H9 (cell line): ENCODE data around the gene PCSK9. TPM values are rescaled to one million over a fixed set of nuclear protein-coding genes. Genes with fewer than 3 reads are reported as not detected.
"Not testable (repeated sequence)": the region's sequence is repeated elsewhere in the genome, so short reads cannot be mapped to it uniquely, and the experiment has no call there.

ENCODE experiments used
- DNase-seq: peaks from one replicate; pipeline ENCODE4 v3.0.0-alpha.2; 2017
- H2AFZ ChIP-seq: one replicate; pipeline ENCODE4 v1.6.1; 2013; ENCODE audit warnings: mild to moderate bottlenecking, low read length, control low read depth, moderate library complexity
- H2AK5ac ChIP-seq: 2 replicates; pipeline ENCODE4 v1.6.1; 2013; ENCODE audit warnings: low read length, control low read depth, mixed read lengths; ENCODE audit not compliant: insufficient read length
- H2BK120ac ChIP-seq: one replicate; pipeline ENCODE4 v1.6.1; 2013; ENCODE audit warnings: low read depth, mild to moderate bottlenecking, low read length, control low read depth, inconsistent platforms; ENCODE audit not compliant: poor library complexity, severe bottlenecking
- H2BK12ac ChIP-seq: 2 replicates; pipeline ENCODE4 v1.6.1; 2013; ENCODE audit warnings: low read length, control low read depth, mixed read lengths, low read depth; ENCODE audit not compliant: insufficient read length
- H2BK15ac ChIP-seq: 2 replicates; pipeline ENCODE4 v1.6.1; 2013; ENCODE audit warnings: low read depth, low read length, control low read depth
- H2BK20ac ChIP-seq: one replicate; pipeline ENCODE4 v1.6.1; 2013; ENCODE audit warnings: low read depth, mild to moderate bottlenecking, low read length, control low read depth, inconsistent platforms; ENCODE audit not compliant: poor library complexity, severe bottlenecking
- H2BK5ac ChIP-seq: 2 replicates; pipeline ENCODE4 v1.6.1; 2013; ENCODE audit warnings: low read length, control low read depth, mixed read lengths; ENCODE audit not compliant: insufficient read length
- H3K14ac ChIP-seq: 2 replicates; pipeline ENCODE4 v1.6.1; 2013; ENCODE audit warnings: low read length, control low read depth; ENCODE audit not compliant: insufficient read depth
- H3K18ac ChIP-seq: 2 replicates; pipeline ENCODE4 v1.6.1; 2013; ENCODE audit warnings: low read depth, mild to moderate bottlenecking, mixed read lengths, low read length, control low read depth; ENCODE audit not compliant: insufficient read length
- H3K23ac ChIP-seq: 2 replicates; pipeline ENCODE4 v1.6.1; 2013; ENCODE audit warnings: low read length, control low read depth, mixed read lengths, low read depth; ENCODE audit not compliant: insufficient read length
- H3K23me2 ChIP-seq: 2 replicates; pipeline ENCODE4 v1.6.1; 2013; ENCODE audit warnings: low read depth, mild to moderate bottlenecking, mixed read lengths, low read length, control low read depth; ENCODE audit not compliant: insufficient read length, poor library complexity, severe bottlenecking
- H3K27ac ChIP-seq: 2 replicates; pipeline ENCODE4 v1.5.1; 2013; ENCODE audit warnings: low read length, control low read depth, mixed read lengths, low read depth; ENCODE audit not compliant: insufficient read length
- H3K27me3 ChIP-seq: 2 replicates; pipeline ENCODE4 v1.6.1; 2013; ENCODE audit warnings: low read length, control low read depth, inconsistent platforms; ENCODE audit not compliant: insufficient read depth
- H3K4ac ChIP-seq: 2 replicates; pipeline ENCODE4 v1.6.1; 2013; ENCODE audit warnings: low read depth, mild to moderate bottlenecking, control low read depth, inconsistent platforms, low read length, moderate library complexity
- H3K4me1 ChIP-seq: 2 replicates; pipeline ENCODE4 v1.6.1; 2013; ENCODE audit warnings: low read length, control low read depth, inconsistent platforms; ENCODE audit not compliant: insufficient read depth
- H3K4me2 ChIP-seq: 2 replicates; pipeline ENCODE4 v1.6.1; 2013; ENCODE audit warnings: low read length, control low read depth, mixed read lengths; ENCODE audit not compliant: insufficient read length, insufficient read depth
- H3K56ac ChIP-seq: 2 replicates; pipeline ENCODE4 v1.6.1; 2013; ENCODE audit warnings: low read depth, mild to moderate bottlenecking, mixed read lengths, low read length, control low read depth; ENCODE audit not compliant: insufficient read length
- H3K79me1 ChIP-seq: 2 replicates; pipeline ENCODE4 v1.6.1; 2013; ENCODE audit warnings: low read depth, mild to moderate bottlenecking, moderate library complexity, low read length, control low read depth, inconsistent platforms; ENCODE audit not compliant: insufficient read depth, poor library complexity, severe bottlenecking
- H3K79me2 ChIP-seq: 2 replicates; pipeline ENCODE4 v1.6.1; 2013; ENCODE audit warnings: low read length, control low read depth, inconsistent platforms; ENCODE audit not compliant: insufficient read depth
- H3K9ac ChIP-seq: 2 replicates; pipeline ENCODE4 v1.6.1; 2013; ENCODE audit warnings: low read length, control low read depth, mixed read lengths; ENCODE audit not compliant: insufficient read length; ENCODE audit errors: extremely low read depth
- H3K9me3 ChIP-seq: one replicate; pipeline ENCODE4 v1.6.1; 2013; ENCODE audit warnings: low read depth, low read length, inconsistent platforms; ENCODE audit not compliant: control insufficient read depth
- H3T11ph ChIP-seq: one replicate; pipeline ENCODE4 v1.6.1; 2013; ENCODE audit warnings: mild to moderate bottlenecking, low read length, control low read depth, inconsistent platforms
- H4K20me1 ChIP-seq: one replicate; pipeline ENCODE4 v1.6.1; 2013; ENCODE audit not compliant: control insufficient read depth, insufficient read length, insufficient read depth
- H4K5ac ChIP-seq: 2 replicates; pipeline ENCODE4 v1.6.1; 2013; ENCODE audit warnings: low read depth, mild to moderate bottlenecking, mixed read lengths, low read length, control low read depth; ENCODE audit not compliant: insufficient read length
- H4K8ac ChIP-seq: replicated peaks from 2 replicates; pipeline ENCODE4 v1.6.1; 2013; ENCODE audit warnings: low read length, control low read depth, mixed read lengths, low read depth; ENCODE audit not compliant: insufficient read length
- H4K91ac ChIP-seq: 2 replicates; pipeline ENCODE4 v1.6.1; 2013; ENCODE audit warnings: low read depth, mild to moderate bottlenecking, moderate library complexity, mixed read lengths, low read length, control low read depth; ENCODE audit not compliant: insufficient read length
- H3K27ac Mint-ChIP-seq, 3 experiments: 2 replicates in 2 of 3; 3 replicates in 1 of 3; pipeline ENCODE4 v1.8.0; 2020 to 2021; ENCODE audit warnings: mixed read lengths in 3 of 3, mild to moderate bottlenecking in 1 of 3, moderate library complexity in 1 of 3
- H3K27me3 Mint-ChIP-seq: 2 replicates; pipeline ENCODE4 v1.8.0; 2021; ENCODE audit warnings: low read depth, mild to moderate bottlenecking, moderate library complexity, mixed read lengths
- H3K36me3 Mint-ChIP-seq, 3 experiments: 2 replicates in 2 of 3; 3 replicates in 1 of 3; pipeline ENCODE4 v1.8.0; 2020 to 2021; ENCODE audit warnings: low read depth in 3 of 3, mixed read lengths in 3 of 3; ENCODE audit not compliant: insufficient read depth in 1 of 3
- H3K4me1 Mint-ChIP-seq, 2 experiments: 2 replicates each; pipeline ENCODE4 v1.8.0; 2020; ENCODE audit warnings: mixed read lengths in 2 of 2
- H3K4me3 Mint-ChIP-seq, 2 experiments: 2 replicates in 1 of 2; 3 replicates in 1 of 2; pipeline ENCODE4 v1.8.0; 2020 to 2021; ENCODE audit warnings: mild to moderate bottlenecking in 2 of 2, mixed read lengths in 2 of 2, moderate library complexity in 1 of 2
- H3K9me3 Mint-ChIP-seq, 2 experiments: 2 replicates in 1 of 2; 3 replicates in 1 of 2; pipeline ENCODE4 v1.8.0; 2020; ENCODE audit warnings: mild to moderate bottlenecking in 2 of 2, mixed read lengths in 2 of 2, moderate library complexity in 1 of 2
- WGBS: extraction: QIAGEN DNeasy Blood & Tissue Kit; methylation state at CpG from one replicate; pipeline ENCODE4 v1.1.7; 2013; ENCODE audit warnings: missing lambda C conversion rate, low lambda C conversion rate, mixed read lengths; ENCODE audit not compliant: insufficient read length; ENCODE audit errors: extremely low coverage; 5-methylcytosine and 5-hydroxymethylcytosine counted together
- total RNA-seq: library from RNA; stranded (reverse); gene quantifications from 2 replicates; pipeline ENCODE4 v1.2.1, GENCODE V29; 2021
- TF ChIP-seq, protein P1 (sequence below): fragments of 200-600 bp; sonication (generic); conservative IDR thresholded peaks from 3 replicates; pipeline ENCODE4 v1.8.0; 2021; ENCODE audit warnings: antibody characterized with exemption, mild to moderate bottlenecking

Gene PCSK9
- total RNA-seq, 1 experiment from 2014 or later, result 75.1 TPM

DNA sequence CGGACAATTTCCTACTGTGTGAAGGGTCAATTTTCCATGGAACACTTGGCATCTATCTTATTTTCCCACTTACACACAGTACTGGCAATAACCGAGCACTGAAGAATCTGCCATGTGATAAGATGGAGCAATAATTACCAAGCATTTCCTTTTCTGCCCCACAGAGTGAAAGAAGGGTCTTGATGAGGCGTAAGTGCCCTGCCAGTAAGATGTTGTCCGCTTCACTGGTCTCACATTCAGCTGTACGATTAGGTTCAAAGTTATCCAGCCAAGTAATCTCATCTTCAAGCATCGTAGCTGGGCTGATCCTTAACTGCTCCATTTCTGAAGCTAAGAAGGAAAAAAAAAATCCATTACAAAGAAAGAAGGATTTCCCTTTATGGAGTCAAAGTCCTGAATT, 67.8 kb downstream of the PCSK9 start:
- Histone ChIP-seq H3K27ac (no peak overlapping the region), H3K27me3 (no peaks in the 10 kb centered on the region), H3K23ac (no peak overlapping the region), H4K5ac (no peak overlapping the region), H3K23me2 (no peaks in the 10 kb centered on the region), H3K18ac (no peak overlapping the region), H3K4me1 (no peaks in the 10 kb centered on the region), H3K4ac (no peak overlapping the region), H2BK15ac (no peak overlapping the region), H2BK5ac (no peak overlapping the region), H3K79me2 (no peaks in the 10 kb centered on the region), H3K14ac (no peak overlapping the region), H4K20me1 (no peaks in the 10 kb centered on the region), H3K79me1 (no peaks in the 10 kb centered on the region), H2BK12ac (no peak overlapping the region), H3K56ac (no peak overlapping the region), H3K9me3 (no peaks in the 10 kb centered on the region), H2AFZ (no peak overlapping the region), H4K91ac (no peak overlapping the region), H3T11ph (no peak overlapping the region), H2BK120ac (no peak overlapping the region), H2BK20ac (no peak overlapping the region), H3K4me2 (no peak overlapping the region), H4K8ac (no peak overlapping the region), H3K9ac (no peak overlapping the region), H2AK5ac (no peak overlapping the region)
- Mint-ChIP-seq H3K27ac (no peak overlapping the region), H3K9me3 (no peaks in the 10 kb centered on the region), H3K4me3 (no peak overlapping the region), H3K27me3 (no peaks in the 10 kb centered on the region), H3K36me3 (peaks cover 3 to 74% (median 52%) of the 10 kb centered on the region in 3 experiments; a peak in 5 of 7 replicates), H3K4me1 (no peaks in the 10 kb centered on the region)
- no peak for DNase-seq
- no CpG with 5 or more reads among the region's 6 CpGs for WGBS
- TF ChIP-seq, protein P1, sequence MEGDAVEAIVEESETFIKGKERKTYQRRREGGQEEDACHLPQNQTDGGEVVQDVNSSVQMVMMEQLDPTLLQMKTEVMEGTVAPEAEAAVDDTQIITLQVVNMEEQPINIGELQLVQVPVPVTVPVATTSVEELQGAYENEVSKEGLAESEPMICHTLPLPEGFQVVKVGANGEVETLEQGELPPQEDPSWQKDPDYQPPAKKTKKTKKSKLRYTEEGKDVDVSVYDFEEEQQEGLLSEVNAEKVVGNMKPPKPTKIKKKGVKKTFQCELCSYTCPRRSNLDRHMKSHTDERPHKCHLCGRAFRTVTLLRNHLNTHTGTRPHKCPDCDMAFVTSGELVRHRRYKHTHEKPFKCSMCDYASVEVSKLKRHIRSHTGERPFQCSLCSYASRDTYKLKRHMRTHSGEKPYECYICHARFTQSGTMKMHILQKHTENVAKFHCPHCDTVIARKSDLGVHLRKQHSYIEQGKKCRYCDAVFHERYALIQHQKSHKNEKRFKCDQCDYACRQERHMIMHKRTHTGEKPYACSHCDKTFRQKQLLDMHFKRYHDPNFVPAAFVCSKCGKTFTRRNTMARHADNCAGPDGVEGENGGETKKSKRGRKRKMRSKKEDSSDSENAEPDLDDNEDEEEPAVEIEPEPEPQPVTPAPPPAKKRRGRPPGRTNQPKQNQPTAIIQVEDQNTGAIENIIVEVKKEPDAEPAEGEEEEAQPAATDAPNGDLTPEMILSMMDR, result no peak

DNA sequence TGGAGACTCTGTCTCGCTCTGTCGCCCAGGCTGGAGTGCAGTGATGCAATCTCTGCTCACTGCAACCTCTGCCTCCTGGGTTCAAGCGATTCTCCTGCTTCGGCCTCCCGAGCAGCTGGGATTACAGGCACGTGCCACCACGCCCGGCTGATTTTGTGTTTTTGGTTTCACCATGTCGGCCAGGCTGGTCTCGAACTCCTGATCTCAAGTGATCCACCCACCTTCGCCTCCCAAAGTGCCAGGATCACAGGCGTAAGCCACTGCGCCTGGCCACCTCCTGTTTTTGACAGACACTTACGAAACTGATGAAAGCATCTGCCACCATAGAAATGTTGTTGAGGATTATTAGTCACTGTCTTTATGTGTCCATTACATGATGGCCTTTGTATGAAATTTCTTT, 69.7 kb downstream of the PCSK9 start:
- not testable (repeated sequence) for H3K14ac ChIP-seq, H3K4me1 Mint-ChIP-seq, H3K23ac ChIP-seq, H3K27me3 ChIP-seq, H3K27me3 Mint-ChIP-seq, H2BK15ac ChIP-seq, H2BK120ac ChIP-seq, H4K91ac ChIP-seq, H3K4me3 Mint-ChIP-seq, H3K4me2 ChIP-seq, DNase-seq, H2BK20ac ChIP-seq, H3K79me2 ChIP-seq, H3K9ac ChIP-seq, H4K5ac ChIP-seq, H3K9me3 Mint-ChIP-seq, H3T11ph ChIP-seq, H2BK12ac ChIP-seq, H4K8ac ChIP-seq, H4K20me1 ChIP-seq, H2AK5ac ChIP-seq, H3K4ac ChIP-seq, H2AFZ ChIP-seq, H2BK5ac ChIP-seq, H3K79me1 ChIP-seq, H3K18ac ChIP-seq, H3K27ac Mint-ChIP-seq, H3K23me2 ChIP-seq, H3K27ac ChIP-seq, H3K4me1 ChIP-seq, H3K56ac ChIP-seq, H3K9me3 ChIP-seq
- H3K36me3 Mint-ChIP-seq, result peaks cover 21 to 77% (median 62%) of the 10 kb centered on the region in 3 experiments
- no CpG with 5 or more reads among the region's 14 CpGs for WGBS
